ENCODE measurements around the gene ERC2. TPM values are rescaled to one million over a fixed set of nuclear protein-coding genes. Genes with fewer than 3 reads are reported as not detected.

The ERC2 gene
- total RNA-seq, 1 donor from 2014 or later, result 3.4 TPM

DNA sequence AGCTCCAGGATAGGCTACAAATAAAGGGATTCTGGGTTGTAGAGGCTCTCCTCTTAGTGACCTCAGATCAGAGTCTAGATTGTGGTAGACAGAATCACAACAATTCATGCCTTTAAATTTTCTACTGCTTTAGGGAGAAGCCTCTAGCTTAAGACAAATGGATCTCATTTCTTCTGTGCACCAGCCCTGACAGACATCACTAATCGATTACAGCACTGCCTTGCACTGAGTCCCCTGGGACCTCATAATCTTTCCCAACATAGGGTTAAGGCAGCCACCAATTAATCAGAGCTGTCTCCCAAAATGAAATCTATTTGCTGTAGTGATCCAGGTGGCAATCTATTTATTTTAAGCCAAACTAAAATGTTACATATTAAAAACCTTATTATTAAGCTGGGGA lies 544.6 kb downstream of the ERC2 start:
- no peak for DNase-seq

- DNase-seq, result peak; percentile 7
These were observed 545.1 kb downstream of the ERC2 start for GRCh38 chr3:55923207-55923606.

- no peak for DNase-seq
These were observed 555.4 kb downstream of the ERC2 start for GRCh38 chr3:55912880-55913279.

GRCh38 chr3:55911266-55911665 lies 557.0 kb downstream of the ERC2 start:
- no peak for DNase-seq

GRCh38 chr3:55910543-55910942 lies 557.7 kb downstream of the ERC2 start:
- DNase-seq, result no peak

- DNase-seq, result no peak
These were observed 558.9 kb downstream of the ERC2 start for GRCh38 chr3:55909373-55909772.

- no peak for DNase-seq
These were observed 560.7 kb downstream of the ERC2 start for GRCh38 chr3:55907616-55908015.

DNA sequence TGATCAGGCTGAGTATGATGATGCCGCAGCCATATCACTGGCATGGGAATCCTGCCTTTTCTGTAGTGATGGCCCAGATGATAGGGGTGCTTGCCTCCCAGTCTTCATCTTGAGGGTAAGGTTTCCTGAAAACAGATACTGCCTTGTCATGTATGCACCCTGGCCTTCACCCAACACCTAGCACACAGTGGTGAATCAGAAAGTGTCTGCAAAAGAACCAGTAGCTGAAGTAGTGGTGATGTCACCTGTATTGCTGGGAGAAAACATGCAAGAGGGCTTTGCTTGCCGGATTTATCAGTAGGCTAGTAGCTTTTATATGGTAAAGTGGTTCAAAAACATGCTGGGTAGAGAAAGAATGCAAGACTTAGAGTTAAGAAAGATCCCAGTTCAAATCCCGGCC lies 561.4 kb downstream of the ERC2 start:
- DNase-seq, result no peak

DNA sequence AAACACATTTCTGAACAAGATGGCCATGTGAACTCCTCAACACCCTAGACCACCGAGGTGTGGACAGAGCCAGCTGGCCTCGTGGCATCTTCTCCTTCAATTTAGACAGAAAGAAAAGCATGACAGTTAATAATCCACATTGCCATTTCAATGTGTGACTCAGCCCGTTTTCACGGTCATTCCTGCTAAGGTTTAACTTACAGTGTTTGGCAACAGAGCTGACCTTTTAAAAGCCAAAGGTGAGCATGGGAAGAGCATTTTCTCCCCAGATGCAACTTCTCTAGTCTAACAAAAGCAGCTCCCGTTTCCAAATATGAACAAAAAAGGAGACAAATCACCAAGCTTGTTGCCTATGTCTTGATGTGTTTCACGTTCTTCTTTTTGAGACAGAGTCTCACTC lies 563.6 kb downstream of the ERC2 start:
- no peak for DNase-seq

- no peak for DNase-seq
These were observed 564.6 kb downstream of the ERC2 start for GRCh38 chr3:55903680-55904079.

DNA sequence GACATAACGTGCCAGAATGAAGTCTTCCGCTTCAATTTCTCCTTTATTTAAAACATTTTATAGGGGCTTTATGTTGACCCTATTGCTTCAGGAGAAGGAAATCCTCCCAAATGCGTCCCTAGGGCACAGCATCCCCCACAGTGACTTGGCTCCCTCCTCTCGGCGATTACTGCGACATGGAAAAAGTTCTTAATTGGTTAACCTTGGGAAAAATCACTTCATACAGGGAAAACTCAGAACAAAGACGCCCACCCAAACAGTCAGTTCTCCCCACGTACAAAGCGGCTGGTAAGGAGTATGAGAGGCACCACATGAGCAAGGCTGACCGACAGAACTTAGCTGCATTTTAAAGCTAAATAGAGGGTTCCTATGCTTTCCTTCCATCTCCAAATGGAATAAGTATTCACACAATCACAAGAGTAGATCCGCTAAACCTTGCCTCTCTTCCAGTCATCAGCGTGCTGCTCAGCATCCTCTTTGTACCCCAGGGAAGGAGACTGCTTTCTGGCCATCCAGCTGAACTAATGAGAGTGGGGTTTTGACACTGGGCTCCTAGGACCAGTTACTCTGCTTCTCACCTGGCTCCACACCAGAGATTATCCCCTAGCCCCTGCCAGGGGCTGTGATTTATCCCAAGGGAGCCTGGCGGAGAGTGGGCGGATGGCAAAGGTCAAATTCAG lies 565.9 kb downstream of the ERC2 start:
- DNase-seq, result peak; percentile 15

- DNase-seq, result no peak
These were observed 568.4 kb downstream of the ERC2 start for GRCh38 chr3:55899887-55900286.

- DNase-seq, result peak; percentile 28
These were observed 570.6 kb downstream of the ERC2 start for GRCh38 chr3:55897573-55898224.

DNA sequence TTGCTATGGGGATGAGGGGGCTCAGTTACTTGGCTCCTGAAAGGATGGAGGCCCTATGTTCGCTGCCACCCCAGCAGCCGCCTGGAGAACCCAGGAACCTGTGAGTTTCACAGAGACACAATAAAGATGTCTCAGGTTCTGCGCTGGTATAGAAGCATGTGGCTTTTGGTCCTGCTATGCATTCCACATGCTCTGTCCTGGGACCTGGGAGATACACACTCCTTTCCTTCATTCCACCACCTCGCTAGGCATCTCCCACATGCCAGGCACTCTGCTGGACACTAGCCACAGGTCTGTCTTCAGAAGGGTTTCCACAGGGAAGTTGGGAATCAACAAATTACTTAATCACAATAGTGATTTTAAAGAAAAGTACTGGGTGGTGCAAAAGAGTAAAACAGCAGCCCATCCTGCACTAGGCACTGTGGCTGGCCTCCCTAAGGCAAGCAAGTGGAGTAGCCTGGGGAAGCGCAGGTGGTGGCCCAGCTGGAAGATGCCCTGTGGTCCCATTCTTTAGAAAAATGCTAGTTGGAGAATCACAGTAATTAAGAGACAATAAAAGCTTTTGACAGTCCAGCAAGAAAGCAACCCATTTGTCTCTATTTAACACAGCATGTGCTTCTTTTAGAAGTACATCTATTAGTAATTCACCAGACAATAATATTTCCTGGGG lies 572.2 kb downstream of the ERC2 start:
- no peak for DNase-seq

DNA sequence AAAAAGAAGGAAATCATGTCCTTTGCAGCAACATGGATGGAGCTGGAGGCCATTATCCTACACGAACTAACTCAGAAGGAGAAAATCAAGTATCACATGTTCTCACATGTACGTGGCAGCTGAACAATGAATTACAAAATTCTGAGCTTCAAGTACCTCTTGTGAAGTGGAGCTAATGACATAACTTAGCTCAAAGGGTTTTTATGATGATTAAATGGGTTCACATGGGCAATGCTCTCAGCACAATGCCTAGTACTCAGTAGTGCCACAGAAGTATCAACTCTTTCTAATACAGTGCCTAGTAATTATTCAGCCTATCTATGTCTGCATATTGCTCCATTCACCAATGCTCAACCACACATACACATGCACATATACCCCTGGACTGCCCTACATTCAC lies 573.7 kb downstream of the ERC2 start:
- no peak for DNase-seq

- no peak for DNase-seq
These were observed 575.1 kb downstream of the ERC2 start for GRCh38 chr3:55893045-55893664.

GRCh38 chr3:55891106-55891505 lies 577.2 kb downstream of the ERC2 start:
- no peak for DNase-seq

DNA sequence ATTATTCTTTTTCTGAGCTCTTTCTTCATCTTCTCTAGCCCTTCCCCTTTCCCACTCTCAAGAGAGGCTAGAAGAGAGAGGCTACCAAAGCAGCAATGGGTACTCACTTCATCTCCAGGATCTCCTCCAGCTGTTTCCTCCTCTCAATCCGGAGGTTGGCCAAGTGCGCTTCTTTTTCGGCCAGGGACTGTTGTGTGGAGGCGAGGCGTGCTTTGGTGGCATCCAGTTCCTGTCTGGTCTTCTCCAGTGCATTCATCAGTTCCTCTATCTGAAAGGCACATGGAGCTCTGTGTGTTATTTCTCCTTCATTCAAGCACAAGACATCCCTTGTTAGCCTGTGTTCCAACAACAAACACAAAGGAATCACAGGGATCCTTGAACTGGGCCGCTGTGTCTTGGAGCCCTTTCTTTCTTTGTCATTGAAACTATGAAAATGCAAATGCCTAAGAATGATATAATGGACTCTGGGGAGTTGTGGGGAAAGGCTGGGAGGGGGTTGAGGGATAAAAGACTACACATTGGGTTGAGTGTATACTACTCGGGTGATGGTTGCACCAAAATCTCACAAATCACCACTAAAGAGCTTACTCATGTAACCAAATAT lies 579.9 kb downstream of the ERC2 start:
- DNase-seq, result no peak

GRCh38 chr3:55885721-55886120 lies 582.5 kb downstream of the ERC2 start:
- no peak for DNase-seq

- DNase-seq, result no peak
These were observed 583.6 kb downstream of the ERC2 start for GRCh38 chr3:55884491-55885285.

- no peak for DNase-seq
These were observed 584.2 kb downstream of the ERC2 start for GRCh38 chr3:55884066-55884465.

- DNase-seq, result no peak
These were observed 586.3 kb downstream of the ERC2 start for GRCh38 chr3:55882006-55882405.
